GM23248 (cell line): ENCODE results near the gene DHRS12. TPM values are rescaled to one million over a fixed set of nuclear protein-coding genes. Genes with fewer than 3 reads are reported as not detected.
"Not testable (repeated sequence)": the region's sequence is repeated elsewhere in the genome, so short reads cannot be mapped to it uniquely, and the experiment has no call there.

Experiments
- DNase-seq: peaks from one replicate; pipeline ENCODE4 v3.0.0-alpha.2; 2015
- H2AFZ ChIP-seq: fragments of 200-600 bp; sonication (generic); 2 replicates; pipeline ENCODE4 v1.6.1; 2016; ENCODE audit warnings: antibody characterized with exemption
- H3F3A ChIP-seq: fragments of 200-600 bp; sonication (generic); 2 replicates; pipeline ENCODE4 v1.6.1; 2016; ENCODE audit warnings: mild to moderate bottlenecking, antibody characterized with exemption, mixed run types; ENCODE audit not compliant: insufficient read depth
- H3K27ac ChIP-seq: fragments of 200-600 bp; sonication (generic); 2 replicates; pipeline ENCODE4 v1.5.1; 2016; ENCODE audit warnings: mild to moderate bottlenecking
- H3K27me3 ChIP-seq: fragments of 200-600 bp; sonication (generic); replicated peaks from 2 replicates; pipeline ENCODE4 v1.6.1; 2016; ENCODE audit warnings: mild to moderate bottlenecking; ENCODE audit not compliant: insufficient read depth
- H3K36me3 ChIP-seq: fragments of 200-600 bp; sonication (generic); 2 replicates; pipeline ENCODE4 v1.6.1; 2016; ENCODE audit warnings: low read depth, mild to moderate bottlenecking
- H3K4me1 ChIP-seq: fragments of 200-600 bp; sonication (generic); 2 replicates; pipeline ENCODE4 v1.6.1; 2016; ENCODE audit warnings: mild to moderate bottlenecking; ENCODE audit not compliant: insufficient read depth
- H3K4me2 ChIP-seq: fragments of 200-600 bp; sonication (generic); one replicate; pipeline ENCODE4 v1.6.1; 2016; ENCODE audit warnings: mild to moderate bottlenecking; ENCODE audit not compliant: unreplicated experiment
- H3K4me3 ChIP-seq: fragments of 200-600 bp; sonication (generic); 2 replicates; pipeline ENCODE4 v1.5.1; 2016; ENCODE audit warnings: mild to moderate bottlenecking
- H3K79me2 ChIP-seq: fragments of 200-600 bp; sonication (generic); 2 replicates; pipeline ENCODE4 v1.6.1; 2016; ENCODE audit warnings: mild to moderate bottlenecking; ENCODE audit not compliant: insufficient read depth
- H3K9ac ChIP-seq: fragments of 200-600 bp; sonication (generic); 2 replicates; pipeline ENCODE4 v1.6.1; 2016; ENCODE audit warnings: mild to moderate bottlenecking
- H3K9me2 ChIP-seq: fragments of 200-600 bp; sonication (generic); 2 replicates; pipeline ENCODE4 v1.6.1; 2016; ENCODE audit warnings: mixed run types, mild to moderate bottlenecking, moderate library complexity; ENCODE audit not compliant: insufficient read depth
- H3K9me3 ChIP-seq: fragments of 200-600 bp; sonication (generic); one replicate; pipeline ENCODE4 v1.6.1; 2017; ENCODE audit warnings: low read depth
- H4K20me1 ChIP-seq: fragments of 200-600 bp; sonication (generic); 2 replicates; pipeline ENCODE4 v1.6.0; 2016; ENCODE audit not compliant: insufficient read depth
- EZH2 ChIP-seq: fragments of 200-600 bp; sonication (generic); IDR thresholded peaks from 2 replicates; pipeline ENCODE4 v1.6.1; 2018; ENCODE audit warnings: antibody characterized with exemption, mild to moderate bottlenecking; ENCODE audit not compliant: insufficient read depth, poor library complexity, severe bottlenecking
- EZH2phosphoT487 ChIP-seq: fragments of 200-600 bp; sonication (generic); IDR thresholded peaks from 2 replicates; pipeline ENCODE4 v1.6.1; 2018; ENCODE audit warnings: antibody characterized with exemption, moderate library complexity, mild to moderate bottlenecking, low read depth; ENCODE audit not compliant: insufficient read depth
- WGBS, 2 experiments: methylation state at CpG; one replicate each; pipeline ENCODE4 v1.1.6; 2015 to 2017; ENCODE audit warnings: low lambda C conversion rate in 2 of 2, low coverage in 1 of 2; ENCODE audit errors: missing lambda C conversion rate in 2 of 2; 5-methylcytosine and 5-hydroxymethylcytosine counted together
- in situ Hi-C: fragments of 300-500 bp; cut with MboI; formaldehyde crosslinking; loops from 2 replicates; pipeline ENCODE4 v1.15.0; 2020
- polyA plus RNA-seq: library from polyadenylated mRNA; unstranded; fragments of >200 nt; fragmentation: Nextera tagmentation; extraction: Ambion mirVana; gene quantifications from 2 replicates; pipeline ENCODE4 v1.2.1, GENCODE V29; 2016
- total RNA-seq: library from RNA; depleted of rRNA; stranded (reverse); fragments of >200 nt; shearing (Covaris generic); gene quantifications from 2 replicates; pipeline ENCODE4 v1.2.3, GENCODE V29; 2014

DHRS12 gene
- total and polyA plus RNA-seq, 2 experiments from 2014 or later = 5.7 to 13.3 TPM

DNA sequence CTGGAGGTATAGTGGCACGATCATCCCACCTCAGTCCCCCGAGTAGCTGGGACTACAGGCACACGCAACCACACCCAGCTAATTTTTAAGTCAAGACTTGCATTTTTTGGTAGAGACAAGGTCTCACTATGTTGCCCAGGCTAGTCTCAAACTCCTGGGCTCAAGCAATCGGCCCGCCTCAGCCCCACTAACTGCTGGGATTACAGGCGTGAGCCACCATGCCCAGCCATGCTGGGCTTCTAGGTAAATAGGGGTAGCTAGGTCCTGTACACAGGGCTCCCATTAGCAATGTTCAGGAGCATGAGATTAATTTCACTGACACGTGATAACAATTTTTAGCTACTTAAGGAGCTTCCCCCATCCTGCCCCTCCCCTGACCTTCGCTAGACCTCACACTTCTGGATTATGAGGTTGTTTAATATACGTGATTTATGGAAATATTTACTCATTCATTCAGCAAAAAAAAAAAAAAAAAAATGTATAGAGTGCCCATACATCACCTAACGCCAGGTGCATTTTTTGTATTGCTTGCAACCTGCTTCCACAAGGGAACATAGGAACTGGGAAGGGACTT, 21.8 kb upstream of the DHRS12 start:
- peaks cover 10% of the 10 kb centered on the region for H3K4me1 ChIP-seq
- no peaks in the 10 kb centered on the region for H3K9me2 ChIP-seq
- no peaks in the 10 kb centered on the region for H4K20me1 ChIP-seq
- WGBS, 2 experiments = 72 to 80% methylated on average over 10 of the region's 10 CpGs
- no peak overlapping the region for H3K9ac ChIP-seq
- peaks cover 29% of the 10 kb centered on the region for H3K27me3 ChIP-seq
- no peaks in the 10 kb centered on the region for H3K9me3 ChIP-seq
- no peaks in the 10 kb centered on the region for H3K79me2 ChIP-seq
- TF ChIP-seq EZH2 = no peak
- TF ChIP-seq EZH2phosphoT487 = no peak
- H2AFZ ChIP-seq = no peak overlapping the region
- no peak for DNase-seq
- in situ Hi-C loops = loop anchor here (10.0 kb wide), 1 partner anchor 309 kb away; no protein-coding TSS in a partner anchor
- no peak overlapping the region for H3K4me3 ChIP-seq
- peaks cover 7% of the 10 kb centered on the region; the same call in 1 of the 2 replicates for H3F3A ChIP-seq
- H3K4me2 ChIP-seq = no peak overlapping the region
- H3K27ac ChIP-seq = no peak overlapping the region
- H3K36me3 ChIP-seq = no peaks in the 10 kb centered on the region

DNA sequence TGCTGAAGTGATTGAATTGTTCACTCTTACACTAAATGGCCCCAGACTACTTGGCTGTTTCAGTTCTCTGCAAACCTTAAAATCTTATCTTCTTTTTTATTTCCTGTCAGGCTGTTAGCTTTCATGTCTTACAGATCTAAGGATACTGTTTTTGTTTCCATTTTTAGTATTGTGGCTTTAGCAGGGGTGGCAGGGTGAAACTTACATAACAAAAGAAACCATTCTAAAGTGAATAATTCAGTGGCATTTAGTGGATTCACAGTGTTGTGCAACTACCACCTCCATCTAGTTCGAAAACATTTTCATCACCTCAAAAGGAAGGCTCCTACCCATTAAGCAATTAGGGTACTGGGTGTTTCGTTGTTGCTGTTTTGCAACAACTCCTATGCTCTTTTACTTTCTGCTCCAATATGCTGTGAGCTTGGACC, 21.2 kb upstream of the DHRS12 start:
- Histone ChIP-seq H3K4me1 (peaks cover 10% of the 10 kb centered on the region), H4K20me1 (no peaks in the 10 kb centered on the region), H3K4me2 (peak overlapping the region; percentile 2), H3K79me2 (no peaks in the 10 kb centered on the region), H3K9me2 (no peaks in the 10 kb centered on the region), H3K9me3 (no peaks in the 10 kb centered on the region), H3K27ac (no peak overlapping the region), H3K9ac (no peak overlapping the region), H3K4me3 (no peak overlapping the region), H2AFZ (no peak overlapping the region), H3F3A (peaks cover 7% of the 10 kb centered on the region; the same call in 1 of the 2 replicates), H3K27me3 (peaks cover 35% of the 10 kb centered on the region), H3K36me3 (no peaks in the 10 kb centered on the region)
- TF ChIP-seq EZH2 (no peak), EZH2phosphoT487 (no peak)
- peak; percentile 48 for DNase-seq
- in situ Hi-C loops = loop anchor here (10.0 kb wide), 1 partner anchor 310 kb away; no protein-coding TSS in a partner anchor
- 7 to 21% methylated on average over 2 of the region's 2 CpGs for WGBS, 2 experiments

DNA sequence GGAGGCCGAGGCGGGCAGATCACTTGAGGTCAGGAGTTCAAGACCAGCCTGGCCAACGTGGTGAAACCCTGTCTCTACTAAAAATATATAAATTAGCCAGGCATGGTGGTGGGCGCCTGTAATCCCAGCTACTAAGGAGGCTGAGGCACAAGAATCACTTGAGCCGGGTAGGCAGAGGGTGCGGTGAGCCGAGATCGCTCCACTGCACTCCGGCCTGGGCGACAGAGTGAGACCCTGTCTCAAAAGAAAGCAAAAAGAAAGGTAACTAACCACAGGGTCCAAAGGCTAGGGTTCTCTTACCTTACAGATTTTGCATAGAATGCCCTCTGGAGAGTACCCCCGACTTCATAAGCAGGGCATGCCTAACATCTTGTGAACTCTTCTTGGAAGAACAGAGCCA, 20.7 kb upstream of the DHRS12 start:
- H3K9me2 ChIP-seq, H3K4me2 ChIP-seq, H3K27ac ChIP-seq, H4K20me1 ChIP-seq, H3K9me3 ChIP-seq, H3K9ac ChIP-seq, H3F3A ChIP-seq, H3K4me1 ChIP-seq, H3K79me2 ChIP-seq, H3K36me3 ChIP-seq, H2AFZ ChIP-seq, H3K4me3 ChIP-seq, DNase-seq: not testable (repeated sequence)
- WGBS, 2 experiments = 83 to 87% methylated on average over 11 of the region's 11 CpGs
- H3K27me3 ChIP-seq = peaks cover 38% of the 10 kb centered on the region
- in situ Hi-C loops = loop anchor here (10.0 kb wide), 1 partner anchor 310 kb away; no protein-coding TSS in a partner anchor

DNA sequence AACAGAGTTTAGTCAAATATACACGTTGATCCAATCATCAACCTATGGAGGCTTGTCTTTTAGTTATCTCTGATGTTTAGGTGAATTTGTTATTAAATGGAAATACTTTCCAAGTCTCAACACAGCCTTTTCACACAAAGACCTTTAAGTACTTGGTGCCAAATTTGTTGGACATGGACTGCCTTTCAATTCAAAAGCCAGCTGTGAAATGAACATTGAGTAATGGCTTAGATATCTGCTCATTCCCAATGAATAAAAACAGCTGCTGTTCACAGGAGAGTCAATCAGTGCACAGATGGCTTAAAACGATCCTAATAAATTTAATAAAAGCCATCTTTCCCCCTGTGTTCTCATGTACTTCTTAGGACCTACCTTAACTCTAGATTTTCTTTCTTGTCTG, 19.9 kb upstream of the DHRS12 start:
- peaks cover 40% of the 10 kb centered on the region for H3K27me3 ChIP-seq
- TF ChIP-seq EZH2phosphoT487 = no peak
- no peak for TF ChIP-seq EZH2
- no peak overlapping the region for H3K9ac ChIP-seq
- H4K20me1 ChIP-seq = no peaks in the 10 kb centered on the region
- in situ Hi-C loops = loop anchor here (10.0 kb wide), 1 partner anchor 311 kb away; no protein-coding TSS in a partner anchor
- peaks cover 10% of the 10 kb centered on the region for H3K4me1 ChIP-seq
- peaks cover 7% of the 10 kb centered on the region; the same call in 1 of the 2 replicates for H3F3A ChIP-seq
- H3K79me2 ChIP-seq = no peaks in the 10 kb centered on the region
- no peak overlapping the region for H3K27ac ChIP-seq
- WGBS, 2 experiments = 32 to 36% methylated on average over 2 of the region's 2 CpGs
- no peaks in the 10 kb centered on the region for H3K9me3 ChIP-seq
- no peak for DNase-seq
- H3K4me3 ChIP-seq = no peak overlapping the region
- no peaks in the 10 kb centered on the region for H3K36me3 ChIP-seq
- no peaks in the 10 kb centered on the region for H3K9me2 ChIP-seq
- H3K4me2 ChIP-seq = no peak overlapping the region
- H2AFZ ChIP-seq = no peak overlapping the region

DNA sequence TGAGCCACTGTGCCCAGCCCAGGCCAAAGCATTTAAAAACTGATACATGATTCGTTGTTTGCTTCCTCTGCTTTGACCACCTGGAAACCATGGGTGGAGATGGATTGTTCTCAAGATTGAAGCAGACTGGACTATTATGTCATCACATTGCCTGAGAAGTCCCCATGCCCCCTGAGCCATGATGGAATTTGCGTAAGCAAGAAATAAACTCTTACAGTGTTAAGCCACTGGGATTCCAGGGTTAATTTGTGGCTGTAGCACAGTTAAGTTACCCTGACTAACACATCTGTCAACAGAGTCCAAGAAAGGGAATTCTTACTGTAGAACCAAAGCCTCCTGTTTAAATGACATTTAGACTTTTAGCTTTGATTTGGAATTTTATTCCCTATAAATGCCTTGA, 19.4 kb upstream of the DHRS12 start:
- no peaks in the 10 kb centered on the region for H4K20me1 ChIP-seq
- peaks cover 10% of the 10 kb centered on the region for H3K4me1 ChIP-seq
- in situ Hi-C loops = loop anchor here (10.0 kb wide), 1 partner anchor 311 kb away; no protein-coding TSS in a partner anchor
- no peaks in the 10 kb centered on the region for H3K9me2 ChIP-seq
- TF ChIP-seq EZH2 (no peak), EZH2phosphoT487 (no peak)
- DNase-seq = no peak
- WGBS, 2 experiments = 69 to 84% methylated on average over 2 of the region's 2 CpGs
- H3K4me2 ChIP-seq = no peak overlapping the region
- no peaks in the 10 kb centered on the region for H3K9me3 ChIP-seq
- H3K27me3 ChIP-seq = peaks cover 41% of the 10 kb centered on the region
- no peak overlapping the region for H3K4me3 ChIP-seq
- H3F3A ChIP-seq = peaks cover 7% of the 10 kb centered on the region; the same call in 1 of the 2 replicates
- no peaks in the 10 kb centered on the region for H3K79me2 ChIP-seq
- no peaks in the 10 kb centered on the region for H3K36me3 ChIP-seq
- H3K9ac ChIP-seq = no peak overlapping the region
- no peak overlapping the region for H3K27ac ChIP-seq
- H2AFZ ChIP-seq = no peak overlapping the region
